Activated B cell treated with CpG ODN at 0.5 μM for 24 hours (primary cell): Measurements from ENCODE around the gene ALDH6A1. TPM values are rescaled to one million over a fixed set of nuclear protein-coding genes. Genes with fewer than 3 reads are reported as not detected.

Source experiments
- ATAC-seq: fragments of 200-7000 bp; cut with Tn5 transposase; one replicate; pipeline ENCODE4 v1.10.0; 2021; ENCODE audit warnings: low read depth, mild to moderate bottlenecking, moderate library complexity
- CTCF ChIA-PET: fragments of 350-600 bp; sonication (Branson Sonifier 250); formaldehyde crosslinking; loops from one replicate; lab custom pipeline; 2021; ENCODE audit warnings: antibody characterized with exemption; lab: Charles Lee
- POLR2A ChIA-PET: fragments of 350-600 bp; sonication (Branson Sonifier 250); formaldehyde crosslinking; loops from one replicate; lab custom pipeline; 2021; ENCODE audit warnings: antibody characterized with exemption; lab: Charles Lee
- DNase-seq: peaks from one replicate; pipeline ENCODE4 v3.0.0; 2022
- H3K27ac Mint-ChIP-seq: one replicate; pipeline ENCODE4 v1.8.0; 2020; ENCODE audit warnings: mixed read lengths
- H3K27me3 Mint-ChIP-seq: one replicate; pipeline ENCODE4 v1.8.0; 2021; ENCODE audit warnings: mixed read lengths
- H3K36me3 Mint-ChIP-seq: one replicate; pipeline ENCODE4 v1.8.0; 2021; ENCODE audit warnings: low read depth, mixed read lengths
- H3K4me1 Mint-ChIP-seq: one replicate; pipeline ENCODE4 v1.8.0; 2021; ENCODE audit warnings: mixed read lengths
- H3K4me3 Mint-ChIP-seq: one replicate; pipeline ENCODE4 v1.8.0; 2020; ENCODE audit warnings: mild to moderate bottlenecking, mixed read lengths
- H3K9me3 Mint-ChIP-seq: one replicate; pipeline ENCODE4 v1.8.0; 2020; ENCODE audit warnings: mixed read lengths
- intact Hi-C: fragments of 100-400 bp; cut with micrococcal nuclease; formaldehyde crosslinking; loops from one replicate; pipeline ENCODE4 v1.15.1; 2024
- total RNA-seq: library from RNA; stranded (reverse); gene quantifications from 2 replicates; pipeline ENCODE4 v1.2.3, GENCODE V29; 2022
- TF ChIP-seq, protein P1 (sequence below): fragments of 200-600 bp; IDR thresholded peaks from one replicate; pipeline ENCODE4 v1.8.0; 2022; ENCODE audit warnings: antibody characterized with exemption, mild to moderate bottlenecking

The ALDH6A1 gene
- total RNA-seq, 1 donor from 2014 or later, result 11.5 TPM

DNA sequence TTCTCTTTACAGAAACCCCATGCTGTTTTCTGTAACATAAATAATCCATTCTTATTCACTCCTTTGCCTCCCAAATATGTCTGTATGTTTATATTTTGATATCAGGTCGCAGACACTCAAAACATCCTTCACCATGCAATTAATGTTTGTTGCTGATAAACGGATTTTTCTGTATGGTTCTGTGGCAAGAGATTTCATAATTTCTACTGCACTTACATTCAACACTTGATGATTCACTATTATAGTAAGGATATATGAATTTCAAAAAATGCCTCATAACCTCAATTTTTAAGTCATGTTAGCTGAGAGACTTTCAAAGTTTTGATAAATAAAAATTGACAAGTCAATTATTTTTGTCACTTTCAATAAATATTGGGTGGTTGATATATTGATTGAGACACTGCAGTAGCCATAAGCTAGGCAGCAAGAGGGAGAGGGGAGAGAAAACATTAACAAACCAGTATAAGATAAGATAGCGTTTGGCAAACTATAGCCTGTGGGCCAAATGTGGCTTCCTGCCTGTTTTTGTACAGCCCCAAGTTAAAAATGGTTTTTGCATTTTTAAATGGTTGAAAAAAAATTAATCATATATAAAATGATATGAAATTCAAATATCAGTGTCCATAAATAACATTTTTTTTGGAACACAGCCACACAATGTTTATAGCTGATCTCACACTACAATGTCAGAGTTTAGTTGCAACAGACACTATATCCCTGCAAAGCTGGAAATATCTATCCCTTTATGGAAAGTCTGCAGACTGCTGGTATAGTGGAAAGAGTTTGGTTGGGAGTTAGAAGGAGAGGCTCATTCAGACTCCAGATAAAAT, 18.3 kb downstream of the ALDH6A1 start:
- ChIA-PET POLR2A (no interaction called here), CTCF (interaction anchor here (1.3 kb wide), 1 partner anchor 26 kb away, joined by 3 read pairs; no protein-coding TSS in a partner anchor)
- no peak for DNase-seq
- H3K9me3 Mint-ChIP-seq, result no peaks in the 10 kb centered on the region
- H3K27ac Mint-ChIP-seq, result no peak overlapping the region
- intact Hi-C loops, result no loop called here
- TF ChIP-seq, protein P1, sequence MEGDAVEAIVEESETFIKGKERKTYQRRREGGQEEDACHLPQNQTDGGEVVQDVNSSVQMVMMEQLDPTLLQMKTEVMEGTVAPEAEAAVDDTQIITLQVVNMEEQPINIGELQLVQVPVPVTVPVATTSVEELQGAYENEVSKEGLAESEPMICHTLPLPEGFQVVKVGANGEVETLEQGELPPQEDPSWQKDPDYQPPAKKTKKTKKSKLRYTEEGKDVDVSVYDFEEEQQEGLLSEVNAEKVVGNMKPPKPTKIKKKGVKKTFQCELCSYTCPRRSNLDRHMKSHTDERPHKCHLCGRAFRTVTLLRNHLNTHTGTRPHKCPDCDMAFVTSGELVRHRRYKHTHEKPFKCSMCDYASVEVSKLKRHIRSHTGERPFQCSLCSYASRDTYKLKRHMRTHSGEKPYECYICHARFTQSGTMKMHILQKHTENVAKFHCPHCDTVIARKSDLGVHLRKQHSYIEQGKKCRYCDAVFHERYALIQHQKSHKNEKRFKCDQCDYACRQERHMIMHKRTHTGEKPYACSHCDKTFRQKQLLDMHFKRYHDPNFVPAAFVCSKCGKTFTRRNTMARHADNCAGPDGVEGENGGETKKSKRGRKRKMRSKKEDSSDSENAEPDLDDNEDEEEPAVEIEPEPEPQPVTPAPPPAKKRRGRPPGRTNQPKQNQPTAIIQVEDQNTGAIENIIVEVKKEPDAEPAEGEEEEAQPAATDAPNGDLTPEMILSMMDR, result no peak
- H3K36me3 Mint-ChIP-seq, result peaks cover 52% of the 10 kb centered on the region
- no peaks in the 10 kb centered on the region for H3K4me1 Mint-ChIP-seq
- H3K27me3 Mint-ChIP-seq, result no peaks in the 10 kb centered on the region
- no peak overlapping the region for H3K4me3 Mint-ChIP-seq
- no peak for ATAC-seq

DNA sequence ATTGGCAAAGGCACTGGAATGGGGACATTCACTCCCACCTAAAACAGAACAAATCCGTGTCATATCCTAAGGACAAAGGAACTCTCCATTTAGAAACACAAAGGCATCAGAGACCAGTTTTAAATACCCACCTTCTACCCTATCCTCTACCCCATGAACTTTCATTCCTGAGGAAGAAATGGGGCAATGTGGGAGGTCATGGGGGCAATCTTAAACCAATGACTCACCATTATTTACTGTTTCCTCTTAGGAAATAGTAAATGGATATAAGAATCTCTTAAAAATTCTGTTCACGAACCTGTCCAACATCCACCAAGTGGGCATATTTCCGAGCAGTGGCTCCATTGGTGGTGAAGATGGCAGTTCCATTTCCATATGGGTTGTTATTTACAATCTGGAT, 19.4 kb downstream of the ALDH6A1 start:
- ATAC-seq, result no peak
- intact Hi-C loops, result no loop called here
- H3K4me3 Mint-ChIP-seq, result no peak overlapping the region
- POLR2A ChIA-PET, result interaction anchor here (0.7 kb wide), 1 partner anchor 764 kb away, joined by 3 read pairs; no protein-coding TSS in a partner anchor
- no peak for DNase-seq
- peaks cover 53% of the 10 kb centered on the region for H3K36me3 Mint-ChIP-seq
- H3K27me3 Mint-ChIP-seq, result no peaks in the 10 kb centered on the region
- TF ChIP-seq, protein P1, result no peak
- CTCF ChIA-PET, result no interaction called here
- no peak overlapping the region for H3K27ac Mint-ChIP-seq
- H3K4me1 Mint-ChIP-seq, result no peaks in the 10 kb centered on the region
- H3K9me3 Mint-ChIP-seq, result no peaks in the 10 kb centered on the region

DNA sequence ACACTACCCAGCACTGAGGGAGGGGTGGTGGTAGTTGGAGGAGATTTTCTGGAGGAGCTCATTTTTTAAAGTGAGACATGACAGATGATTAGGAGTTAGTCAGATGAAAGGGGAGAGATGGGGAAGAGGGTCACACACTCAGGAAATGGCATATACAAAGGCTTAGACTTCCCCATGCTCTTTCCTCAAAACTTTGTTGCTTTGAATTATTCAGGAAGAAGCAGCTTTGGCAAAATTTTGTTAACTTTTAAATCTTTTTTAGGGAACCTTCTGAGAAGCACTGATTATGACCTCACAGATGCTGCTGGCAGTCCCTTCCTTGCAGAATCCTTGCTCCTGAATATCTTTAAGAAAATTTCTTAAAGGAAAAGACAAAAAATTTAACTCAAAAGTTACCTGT, 19.8 kb downstream of the ALDH6A1 start:
- Mint-ChIP-seq H3K27me3 (no peaks in the 10 kb centered on the region), H3K4me1 (no peaks in the 10 kb centered on the region), H3K4me3 (no peak overlapping the region), H3K36me3 (peaks cover 56% of the 10 kb centered on the region), H3K9me3 (no peaks in the 10 kb centered on the region), H3K27ac (no peak overlapping the region)
- intact Hi-C loops, result no loop called here
- ChIA-PET CTCF (no interaction called here), POLR2A (interaction anchor here (0.7 kb wide), 1 partner anchor 763 kb away, joined by 3 read pairs; no protein-coding TSS in a partner anchor)
- ATAC-seq, result no peak
- no peak for DNase-seq
- TF ChIP-seq, protein P1, result no peak

DNA sequence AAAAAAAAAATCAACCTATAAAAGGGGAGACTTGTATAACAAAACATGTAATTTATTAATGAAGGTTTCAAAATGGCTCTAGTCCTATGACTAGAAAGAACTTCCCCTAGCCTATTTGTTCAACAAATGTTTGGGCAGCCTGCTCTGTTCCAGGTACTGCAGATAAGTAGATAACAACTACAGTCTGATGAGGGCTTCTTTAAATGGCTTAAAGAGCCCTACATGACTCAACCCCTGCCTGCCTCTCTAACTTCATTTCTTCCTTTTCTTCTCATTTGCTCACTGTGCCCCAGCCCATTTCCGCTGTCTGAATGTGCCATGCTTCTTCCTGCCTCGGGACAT, 21.5 kb downstream of the ALDH6A1 start:
- DNase-seq, result no peak
- Mint-ChIP-seq H3K4me1 (no peaks in the 10 kb centered on the region), H3K9me3 (no peaks in the 10 kb centered on the region), H3K27me3 (no peaks in the 10 kb centered on the region), H3K27ac (no peak overlapping the region), H3K4me3 (no peak overlapping the region), H3K36me3 (peaks cover 53% of the 10 kb centered on the region)
- intact Hi-C loops, result no loop called here
- no peak for ATAC-seq
- TF ChIP-seq, protein P1, result no peak
- ChIA-PET POLR2A (no interaction called here), CTCF (no interaction called here)

DNA sequence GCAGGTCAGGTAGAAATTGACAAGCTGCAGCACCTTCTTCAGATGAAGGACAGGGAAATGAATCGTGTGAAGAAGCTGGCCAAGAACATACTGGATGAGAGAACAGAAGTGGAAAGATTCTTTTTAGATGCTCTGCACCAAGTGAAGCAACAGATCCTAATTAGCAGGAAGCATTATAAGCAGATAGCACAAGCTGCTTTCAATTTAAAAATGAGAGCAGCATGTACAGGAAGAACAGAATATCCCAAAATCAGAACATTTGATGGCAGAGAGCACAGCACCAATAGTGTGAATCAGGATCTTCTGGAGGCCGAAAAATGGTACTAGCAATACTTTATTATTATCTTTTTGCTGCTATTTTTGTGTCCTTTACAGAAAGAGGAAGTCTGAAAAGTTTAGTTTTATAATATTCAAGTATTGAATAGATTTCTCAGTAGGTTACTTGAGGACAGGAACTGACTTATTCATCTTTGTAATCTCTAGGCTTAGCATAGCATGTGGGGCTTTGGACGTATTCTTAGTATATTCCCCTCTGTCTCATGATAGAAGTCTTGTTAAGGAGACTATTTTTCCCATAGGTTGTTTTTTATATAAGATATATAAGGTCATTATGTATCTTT, 34.3 kb downstream of the ALDH6A1 start:
- Mint-ChIP-seq H3K4me1 (peaks cover 10% of the 10 kb centered on the region), H3K27me3 (no peaks in the 10 kb centered on the region), H3K27ac (no peak overlapping the region), H3K9me3 (no peaks in the 10 kb centered on the region), H3K36me3 (no peaks in the 10 kb centered on the region), H3K4me3 (no peak overlapping the region)
- ChIA-PET CTCF (no interaction called here), POLR2A (no interaction called here)
- DNase-seq (no peak), ATAC-seq (peak; percentile 21)
- TF ChIP-seq, protein P1, result no peak
- intact Hi-C loops, result no loop called here
